Measurements from ENCODE around the gene TBXAS1.

The TBXAS1 gene

GRCh38 chr7:139893999-139894398 is 64.9 kb downstream of the TBXAS1 start:
- Histone ChIP-seq H3K27me3 (ENCODE audit: insufficient read depth, poor library complexity, severe bottlenecking) (no peaks in the 10 kb centered on the region), H3K4me1 (ENCODE audit: insufficient read depth, poor library complexity, severe bottlenecking) (no peaks in the 10 kb centered on the region), H3K27ac (ENCODE audit: poor library complexity, severe bottlenecking) (no peak overlapping the region), H3K36me3 (ENCODE audit: low read depth) (no peaks in the 10 kb centered on the region), H3K4me3 (ENCODE audit: severe bottlenecking) (no peak overlapping the region), H3K9me3 (ENCODE audit: severe bottlenecking) (no peaks in the 10 kb centered on the region)
- DNase-seq (ENCODE audit: low spot score) (no peak), ATAC-seq (ENCODE audit: low read depth) (no peak)
- no peak for TF ChIP-seq CTCF (IDR thresholded peaks at IDR 0.05; ENCODE audit: poor library complexity, severe bottlenecking)

- Histone ChIP-seq H3K36me3 (ENCODE audit: low read depth) (no peaks in the 10 kb centered on the region), H3K9me3 (ENCODE audit: severe bottlenecking) (no peaks in the 10 kb centered on the region), H3K27me3 (ENCODE audit: insufficient read depth, poor library complexity, severe bottlenecking) (no peaks in the 10 kb centered on the region), H3K4me1 (ENCODE audit: insufficient read depth, poor library complexity, severe bottlenecking) (no peaks in the 10 kb centered on the region), H3K27ac (ENCODE audit: poor library complexity, severe bottlenecking) (no peak overlapping the region), H3K4me3 (ENCODE audit: severe bottlenecking) (no peak overlapping the region)
- ATAC-seq (ENCODE audit: low read depth): no peak
- no peak for DNase-seq (ENCODE audit: low spot score)
- no peak for TF ChIP-seq CTCF (IDR thresholded peaks at IDR 0.05; ENCODE audit: poor library complexity, severe bottlenecking)
Observed at GRCh38 chr7:139895141-139895829, 66.2 kb downstream of the TBXAS1 start.

DNA sequence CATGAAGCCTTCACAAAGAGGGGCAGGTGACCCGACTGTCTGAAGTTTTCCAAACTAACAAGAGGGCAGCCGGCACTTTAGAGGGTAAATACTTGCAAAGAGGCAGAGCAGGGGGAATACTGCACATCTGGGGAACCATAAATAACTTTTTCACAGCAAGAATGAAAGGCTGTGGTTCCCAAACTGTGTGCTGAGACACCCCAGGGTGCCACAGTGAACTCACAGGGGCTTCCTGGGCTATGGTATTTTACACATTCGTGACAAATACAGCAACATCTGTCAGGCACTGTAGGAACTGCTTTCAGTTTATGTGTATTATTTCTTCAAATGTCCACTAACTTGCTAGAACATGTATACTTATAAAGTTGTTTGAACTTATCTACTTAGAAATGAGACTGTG is 67.2 kb downstream of the TBXAS1 start:
- DNase-seq (ENCODE audit: low spot score) (no peak), ATAC-seq (ENCODE audit: low read depth) (no peak)
- Histone ChIP-seq H3K27me3 (ENCODE audit: insufficient read depth, poor library complexity, severe bottlenecking) (no peaks in the 10 kb centered on the region), H3K9me3 (ENCODE audit: severe bottlenecking) (no peaks in the 10 kb centered on the region), H3K4me1 (ENCODE audit: insufficient read depth, poor library complexity, severe bottlenecking) (no peaks in the 10 kb centered on the region), H3K36me3 (ENCODE audit: low read depth) (no peaks in the 10 kb centered on the region), H3K27ac (ENCODE audit: poor library complexity, severe bottlenecking) (no peak overlapping the region), H3K4me3 (ENCODE audit: severe bottlenecking) (no peak overlapping the region)
- TF ChIP-seq CTCF (IDR thresholded peaks at IDR 0.05; ENCODE audit: poor library complexity, severe bottlenecking): no peak

- no peak for ATAC-seq (ENCODE audit: low read depth)
- Histone ChIP-seq H3K4me1 (ENCODE audit: insufficient read depth, poor library complexity, severe bottlenecking) (no peaks in the 10 kb centered on the region), H3K4me3 (ENCODE audit: severe bottlenecking) (no peak overlapping the region), H3K27me3 (ENCODE audit: insufficient read depth, poor library complexity, severe bottlenecking) (no peaks in the 10 kb centered on the region), H3K9me3 (ENCODE audit: severe bottlenecking) (no peaks in the 10 kb centered on the region), H3K27ac (ENCODE audit: poor library complexity, severe bottlenecking) (no peak overlapping the region), H3K36me3 (ENCODE audit: low read depth) (no peaks in the 10 kb centered on the region)
- TF ChIP-seq CTCF (IDR thresholded peaks at IDR 0.05; ENCODE audit: poor library complexity, severe bottlenecking): no peak
- DNase-seq (ENCODE audit: low spot score): no peak
Observed at GRCh38 chr7:139896831-139897230, 67.8 kb downstream of the TBXAS1 start.

DNA sequence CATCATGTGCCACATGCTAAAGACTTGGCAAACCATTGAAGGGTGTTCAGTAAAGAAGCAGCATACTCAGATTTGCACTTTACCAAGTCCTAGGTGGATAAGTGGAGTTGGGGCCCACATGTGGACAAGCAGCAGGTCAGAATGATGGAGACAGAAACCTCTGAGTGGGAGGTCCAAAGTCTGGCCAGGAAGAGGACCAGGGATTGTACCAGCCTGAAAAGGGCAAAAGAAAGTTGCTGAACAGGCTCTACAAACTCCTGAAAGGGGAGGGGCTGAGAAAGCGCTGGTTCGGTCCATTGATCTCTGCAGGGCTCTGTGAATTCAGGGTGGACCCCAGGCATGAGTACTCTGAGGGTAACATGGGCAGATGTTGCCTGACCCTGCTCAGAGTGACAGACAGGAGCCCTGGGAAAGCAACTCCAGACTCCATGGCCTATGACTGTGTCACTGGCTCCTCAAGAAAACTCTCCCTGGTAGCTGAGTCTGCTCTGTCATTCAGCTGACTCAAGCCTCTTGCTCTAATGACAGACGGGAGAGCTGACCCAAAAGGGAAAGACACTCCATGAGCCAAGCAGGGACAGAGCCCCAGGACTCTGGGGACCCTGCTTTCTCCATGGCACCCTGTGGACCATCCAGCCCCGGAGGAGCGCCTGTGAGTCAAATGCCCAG is 68.5 kb downstream of the TBXAS1 start:
- Histone ChIP-seq H3K27ac (ENCODE audit: poor library complexity, severe bottlenecking) (no peak overlapping the region), H3K27me3 (ENCODE audit: insufficient read depth, poor library complexity, severe bottlenecking) (no peaks in the 10 kb centered on the region), H3K4me1 (ENCODE audit: insufficient read depth, poor library complexity, severe bottlenecking) (no peaks in the 10 kb centered on the region), H3K9me3 (ENCODE audit: severe bottlenecking) (no peaks in the 10 kb centered on the region), H3K4me3 (ENCODE audit: severe bottlenecking) (no peak overlapping the region), H3K36me3 (ENCODE audit: low read depth) (no peaks in the 10 kb centered on the region)
- TF ChIP-seq CTCF (IDR thresholded peaks at IDR 0.05; ENCODE audit: poor library complexity, severe bottlenecking): no peak
- ATAC-seq (ENCODE audit: low read depth) (no peak), DNase-seq (ENCODE audit: low spot score) (no peak)

Measured in RWPE2 (cell line).